ENCODE results near the gene ORMDL1. TPM values are rescaled to one million over a fixed set of nuclear protein-coding genes. Genes with fewer than 3 reads are reported as not detected.

The ORMDL1 gene
- total RNA-seq, 1 donor from 2014 or later = 58.9 TPM

DNA sequence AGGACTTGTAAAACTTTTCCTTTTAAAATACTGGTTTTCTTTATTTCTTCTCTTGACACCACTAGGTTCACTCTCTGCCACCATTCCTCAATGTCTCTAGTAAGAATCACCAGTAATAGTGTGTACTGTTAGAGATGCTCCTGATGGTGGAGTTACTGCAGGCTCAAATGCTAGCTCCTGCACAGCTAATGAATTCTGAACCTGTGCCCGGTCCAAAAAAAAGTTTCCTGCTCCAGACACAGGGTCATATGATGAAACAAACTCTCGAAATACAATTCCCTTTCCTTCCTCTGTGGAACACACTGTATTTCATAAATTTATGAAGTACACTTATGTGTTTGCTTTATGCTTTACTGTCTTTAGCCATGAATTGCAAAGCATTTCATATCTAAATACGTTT, 19.3 kb upstream of the ORMDL1 start:
- H3K36me3 ChIP-seq = no peaks in the 10 kb centered on the region
- H3K4me1 ChIP-seq = peaks cover 9% of the 10 kb centered on the region
- H3K27ac ChIP-seq = no peak overlapping the region
- intact Hi-C loops (cut with DNase I) = no loop called here
- H3K9me3 ChIP-seq = no peaks in the 10 kb centered on the region
- TF ChIP-seq POLR2A (IDR thresholded peaks at IDR 0.05) (no peak), CTCF (IDR thresholded peaks at IDR 0.05) (no peak), POLR2AphosphoS5 (IDR thresholded peaks at IDR 0.05; ENCODE audit: insufficient read depth in 1 of 2, low read depth in 1 of 2) (no peak)
- H3K4me3 ChIP-seq = no peak overlapping the region
- no peak for DNase-seq (ENCODE audit: extremely low spot score in 2 of 2)
- H3K27me3 ChIP-seq = no peaks in the 10 kb centered on the region

DNA sequence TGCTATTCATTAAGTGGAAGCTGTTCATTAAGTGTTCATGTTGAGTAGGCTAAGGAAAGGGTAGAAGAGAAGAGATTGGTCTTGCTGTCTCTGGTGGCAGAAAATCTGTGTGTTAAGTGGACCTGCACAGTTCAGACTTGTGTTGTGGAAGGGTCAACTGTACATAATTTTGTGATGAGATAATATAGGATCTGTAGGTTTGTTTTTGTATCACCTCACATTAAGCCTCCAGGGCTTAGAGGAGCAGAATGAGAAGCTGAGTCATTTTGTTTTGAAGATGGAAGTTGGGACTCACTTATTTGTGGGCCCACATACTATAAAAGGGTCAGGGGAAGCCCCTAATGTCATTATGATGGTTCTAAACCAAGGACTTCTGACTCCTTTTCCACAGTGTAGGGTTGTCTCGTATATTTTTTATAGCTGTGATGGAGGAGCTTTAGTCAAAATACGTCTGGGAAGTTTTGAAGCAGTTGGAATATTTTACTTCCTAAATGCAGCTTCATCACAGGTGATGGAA, 18.3 kb upstream of the ORMDL1 start:
- H3K4me3 ChIP-seq = no peak overlapping the region
- no peak for DNase-seq (ENCODE audit: extremely low spot score in 2 of 2)
- H3K27me3 ChIP-seq = no peaks in the 10 kb centered on the region
- peaks cover 18% of the 10 kb centered on the region for H3K4me1 ChIP-seq
- H3K9me3 ChIP-seq = no peaks in the 10 kb centered on the region
- no peaks in the 10 kb centered on the region for H3K36me3 ChIP-seq
- H3K27ac ChIP-seq = no peak overlapping the region
- TF ChIP-seq CTCF (IDR thresholded peaks at IDR 0.05) = no peak
- no peak for TF ChIP-seq POLR2A (IDR thresholded peaks at IDR 0.05)
- TF ChIP-seq POLR2AphosphoS5 (IDR thresholded peaks at IDR 0.05; ENCODE audit: insufficient read depth in 1 of 2, low read depth in 1 of 2) = no peak
- intact Hi-C loops (cut with DNase I) = no loop called here

- H3K9me3 ChIP-seq = no peaks in the 10 kb centered on the region
- peak overlapping the region; percentile 28 for H3K27ac ChIP-seq
- intact Hi-C loops (cut with DNase I) = no loop called here
- peaks cover 0 to 11% of the 10 kb centered on the region in 2 donors for H3K36me3 ChIP-seq
- DNase-seq (ENCODE audit: extremely low spot score in 2 of 2) = no peak
- no peaks in the 10 kb centered on the region for H3K27me3 ChIP-seq
- no peak for TF ChIP-seq POLR2AphosphoS5 (IDR thresholded peaks at IDR 0.05; ENCODE audit: insufficient read depth in 1 of 2, low read depth in 1 of 2)
- no peak for TF ChIP-seq CTCF (IDR thresholded peaks at IDR 0.05)
- TF ChIP-seq POLR2A (IDR thresholded peaks at IDR 0.05) = no peak
- no peak overlapping the region for H3K4me3 ChIP-seq
- peaks cover 19% of the 10 kb centered on the region for H3K4me1 ChIP-seq
These were observed 15.4 kb upstream of the ORMDL1 start for GRCh38 chr2:189799531-189799930.

GRCh38 chr2:189799030-189799331, 14.8 kb upstream of the ORMDL1 start:
- H3K36me3 ChIP-seq = peaks cover 0 to 15% of the 10 kb centered on the region in 2 donors
- peaks cover 19% of the 10 kb centered on the region for H3K4me1 ChIP-seq
- H3K27ac ChIP-seq = peak overlapping the region; percentile 28
- intact Hi-C loops (cut with DNase I) = no loop called here
- no peak for DNase-seq (ENCODE audit: extremely low spot score in 2 of 2)
- H3K9me3 ChIP-seq = no peaks in the 10 kb centered on the region
- no peak overlapping the region for H3K4me3 ChIP-seq
- TF ChIP-seq POLR2A (IDR thresholded peaks at IDR 0.05) (no peak), POLR2AphosphoS5 (IDR thresholded peaks at IDR 0.05; ENCODE audit: insufficient read depth in 1 of 2, low read depth in 1 of 2) (no peak), CTCF (IDR thresholded peaks at IDR 0.05) (no peak)
- no peaks in the 10 kb centered on the region for H3K27me3 ChIP-seq

GRCh38 chr2:189798312-189799029, 14.3 kb upstream of the ORMDL1 start:
- DNase-seq (ENCODE audit: extremely low spot score in 2 of 2) = no peak
- H3K4me3 ChIP-seq = no peak overlapping the region
- H3K9me3 ChIP-seq = no peaks in the 10 kb centered on the region
- intact Hi-C loops (cut with DNase I) = no loop called here
- H3K27ac ChIP-seq = peak overlapping the region; percentile 43
- peak in 1 of 3 experiments; percentile 24 for TF ChIP-seq CTCF (IDR thresholded peaks at IDR 0.05)
- no peak for TF ChIP-seq POLR2A (IDR thresholded peaks at IDR 0.05)
- H3K36me3 ChIP-seq = peaks cover 0 to 20% of the 10 kb centered on the region in 2 donors
- H3K4me1 ChIP-seq = peaks cover 19% of the 10 kb centered on the region
- no peaks in the 10 kb centered on the region for H3K27me3 ChIP-seq
